Stimulated activated naive CD8-positive, alpha-beta T cell treated with anti-CD3 and anti-CD28 coated beads, Interleukin-15, Interleukin-2, amounts not matched to agents 100 U/mL and 50 U/mL, for 24 hours (primary cell): Measurements from ENCODE around the gene RAD51B.
A peak's percentile ranks its signal among the peaks of the same experiment; 100 is the strongest.
"Not testable (repeated sequence)": the region's sequence is repeated elsewhere in the genome, so short reads cannot be mapped to it uniquely, and the experiment has no call there.

ENCODE experiments used
- ATAC-seq: fragments of 150-1000 bp; cut with Tn5 transposase; one replicate; pipeline ENCODE4 v1.10.0; 2021
- DNase-seq: peaks from one replicate; pipeline ENCODE4 v3.0.0; 2021

Gene RAD51B

DNA sequence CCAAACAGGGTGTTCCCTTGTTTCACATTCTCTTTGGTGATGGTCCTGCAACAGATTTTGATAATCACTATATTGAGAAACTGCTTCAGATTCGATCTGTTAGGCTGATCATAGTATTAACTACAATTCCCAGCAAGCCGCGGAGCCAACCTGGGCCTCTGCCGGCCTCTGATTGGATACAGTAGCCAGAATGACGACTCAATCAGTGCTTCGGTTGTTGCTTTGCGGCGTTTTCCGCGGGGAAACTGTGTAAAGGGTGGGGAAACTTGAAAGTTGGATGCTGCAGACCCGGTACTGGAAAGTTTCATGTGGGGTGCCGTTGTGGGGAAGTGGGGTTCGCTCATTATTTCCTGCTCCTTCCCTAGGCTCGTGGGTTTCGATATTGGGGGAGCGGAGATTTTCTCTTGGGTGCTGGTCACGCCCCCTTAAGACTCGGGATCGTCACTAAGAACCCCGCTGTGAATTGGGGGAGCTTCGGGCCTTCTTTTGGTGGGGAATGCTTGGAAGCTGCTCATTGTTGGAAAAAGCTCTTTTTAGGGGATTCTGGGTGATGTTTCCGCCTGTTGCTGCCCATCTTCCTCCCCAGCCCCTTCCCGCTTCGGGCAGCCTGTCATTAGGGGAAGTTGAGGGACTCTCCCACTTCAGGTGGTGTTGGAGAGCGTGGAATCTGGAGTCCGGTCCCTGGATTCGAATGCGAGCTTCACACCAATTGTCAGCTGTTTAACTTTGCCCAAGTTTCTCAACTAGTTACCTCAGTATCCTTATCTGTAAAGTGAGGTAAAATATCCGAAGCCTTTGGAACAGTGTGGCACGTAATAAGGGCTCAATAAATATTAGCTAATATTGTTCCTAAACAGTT is at the start of gene RAD51B:
RAD51B (plus strand) TSS at position 217 of the 859 bp plus-strand sequence.
- peak; percentile 85 for DNase-seq
- peak; percentile 83 for ATAC-seq

GRCh38 chr14:67773844-67774377 is 45.7 kb upstream of the RAD51B start:
- DNase-seq = no peak
- ATAC-seq = no peak

GRCh38 chr14:67776653-67777322 is 42.8 kb upstream of the RAD51B start:
- ATAC-seq (no peak), DNase-seq (no peak)

DNA sequence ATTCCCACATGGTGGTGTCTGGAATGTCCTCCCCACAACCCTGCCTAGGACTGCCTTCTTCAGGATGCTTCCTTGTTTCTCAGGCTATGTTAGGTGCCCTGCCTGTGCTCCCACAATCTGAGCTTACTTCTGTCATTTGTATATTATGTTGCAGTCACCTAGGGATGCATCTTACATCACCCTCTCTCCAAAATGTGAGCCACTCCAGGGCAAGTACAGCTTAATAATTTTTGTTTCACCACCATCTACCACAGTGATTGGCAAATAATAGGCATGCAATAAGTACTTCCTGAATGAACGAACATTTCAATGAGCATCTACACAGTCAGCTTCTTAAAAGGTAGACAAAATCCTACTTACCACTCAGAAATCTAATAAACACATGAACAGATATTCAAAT is 40.8 kb upstream of the RAD51B start:
- ATAC-seq = no peak
- DNase-seq = no peak

- ATAC-seq = no peak
- no peak for DNase-seq
Measured at GRCh38 chr14:67782090-67782489, 37.5 kb upstream of the RAD51B start.

DNA sequence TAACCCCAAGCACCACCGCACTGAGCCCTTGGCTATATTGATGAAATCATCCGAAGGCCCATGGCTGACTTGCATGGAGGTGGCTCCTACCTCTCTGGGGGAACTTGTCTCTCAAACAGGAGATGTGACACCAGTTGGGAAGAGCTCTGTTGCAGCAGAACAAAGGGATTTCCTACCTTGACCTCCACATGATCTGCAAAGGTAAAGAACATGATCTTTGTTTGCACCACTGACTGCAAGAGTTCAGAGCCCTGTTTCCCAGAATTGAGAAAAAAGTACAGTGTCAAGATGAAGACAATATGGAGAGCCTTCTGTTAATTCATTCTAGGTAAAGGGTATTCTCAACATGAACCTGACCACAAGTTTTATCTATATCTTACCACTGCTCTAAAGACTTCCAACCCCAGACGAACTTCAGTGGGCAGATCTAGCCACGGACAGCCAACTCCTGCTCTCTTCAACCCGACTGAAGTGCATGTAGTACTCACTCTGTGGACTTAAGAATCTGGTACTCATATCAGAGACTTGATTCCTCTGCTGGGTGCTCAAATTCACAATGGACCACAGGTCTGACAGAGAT is 35.2 kb upstream of the RAD51B start:
- no peak for ATAC-seq
- DNase-seq = no peak

GRCh38 chr14:67785270-67786109 is 34.1 kb upstream of the RAD51B start:
- ATAC-seq (no peak), DNase-seq (no peak)

GRCh38 chr14:67787673-67788072 is 31.9 kb upstream of the RAD51B start:
- DNase-seq (no peak), ATAC-seq (no peak)

- DNase-seq (no peak), ATAC-seq (no peak)
Measured at GRCh38 chr14:67798731-67799130, 20.8 kb upstream of the RAD51B start.

DNA sequence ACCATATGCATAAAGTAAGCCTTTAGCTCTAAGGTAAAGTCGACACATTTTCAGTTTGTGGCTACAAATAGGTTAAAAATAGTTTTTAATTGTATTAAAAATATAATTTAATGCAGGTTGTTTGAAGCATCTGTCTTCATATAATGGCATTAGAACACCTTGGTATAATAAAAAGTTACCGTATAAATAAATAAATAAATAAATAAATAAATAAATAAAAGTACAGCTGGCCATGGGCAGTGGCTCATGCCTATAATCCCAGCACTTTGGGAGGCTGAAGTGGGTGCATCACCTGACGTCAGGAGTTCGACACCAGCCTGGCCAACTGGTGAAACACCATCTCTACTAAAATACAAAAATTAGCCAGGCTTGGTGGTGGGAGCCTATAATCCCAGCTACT is 18.8 kb upstream of the RAD51B start:
- DNase-seq = no peak
- ATAC-seq = no peak

DNA sequence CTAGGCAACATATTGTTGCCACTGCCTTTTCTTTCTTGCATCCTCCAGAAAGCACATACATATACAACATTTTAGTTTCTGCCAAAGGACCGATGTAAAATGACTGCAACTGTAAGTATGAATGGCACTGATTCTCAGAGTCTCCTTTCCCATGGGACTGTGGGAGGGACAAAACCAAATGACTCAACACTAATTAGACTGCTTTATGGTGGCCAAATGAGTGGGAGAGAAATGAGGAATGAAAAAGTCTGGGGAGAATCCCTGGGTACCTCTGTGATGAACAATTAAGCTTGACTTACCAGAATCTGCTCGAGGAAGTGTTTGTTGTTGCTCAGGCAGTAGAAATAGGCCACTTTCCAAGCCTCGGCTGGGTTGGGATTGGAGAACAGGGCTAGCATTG is 13.3 kb upstream of the RAD51B start:
- DNase-seq (no peak), ATAC-seq (no peak)

DNA sequence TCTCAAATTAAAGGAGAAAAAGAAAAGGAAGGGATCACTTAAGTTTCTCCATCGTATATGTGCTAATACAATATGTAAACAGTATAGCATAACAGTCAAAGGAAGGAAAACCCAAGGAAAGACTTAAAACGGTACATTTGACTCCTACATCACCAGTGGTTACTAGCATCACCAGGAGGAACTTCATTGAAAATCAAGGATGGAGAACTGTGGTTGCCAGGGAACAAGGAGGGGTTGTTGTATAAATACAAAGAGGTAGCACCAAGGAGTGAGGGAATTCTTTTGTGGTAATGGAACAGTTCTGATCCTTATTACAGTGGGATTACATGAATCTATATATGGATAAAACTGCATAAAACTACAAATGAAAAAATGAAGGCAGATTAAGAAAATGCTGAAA is 4.8 kb upstream of the RAD51B start:
- no peak for ATAC-seq
- no peak for DNase-seq

DNA sequence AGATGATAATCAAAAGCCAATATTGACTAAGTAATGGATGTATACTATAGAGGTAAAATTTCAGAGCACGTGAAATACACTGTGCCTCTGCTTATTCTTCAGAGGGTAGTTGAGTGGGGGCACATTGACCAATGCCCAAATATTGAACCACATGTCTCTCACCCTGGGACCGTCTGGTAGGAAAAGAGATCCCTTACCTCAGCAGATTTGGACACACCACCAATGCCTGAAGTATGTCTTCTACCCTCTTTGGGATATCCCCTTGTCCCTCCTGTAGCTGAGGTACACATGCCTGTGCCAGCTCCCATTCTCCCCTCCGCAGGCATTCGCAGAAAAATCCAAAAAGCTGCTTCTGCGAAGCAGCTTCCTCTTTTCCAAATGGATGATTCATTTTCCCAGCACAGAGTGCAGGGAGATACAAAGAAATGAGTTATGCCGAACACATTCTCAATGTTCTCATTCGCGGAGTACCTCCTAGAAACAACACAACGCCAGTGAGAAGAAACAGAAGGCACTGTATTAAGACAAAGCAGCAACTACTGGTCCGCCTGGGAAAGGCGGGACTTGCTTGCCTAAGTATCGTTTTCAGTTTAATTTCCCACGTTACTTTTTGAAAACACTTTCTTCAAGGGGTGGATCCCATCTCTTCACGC is 3.9 kb upstream of the RAD51B start:
- ATAC-seq (no peak), DNase-seq (no peak)

GRCh38 chr14:67816326-67817002 is 3.1 kb upstream of the RAD51B start, which contains the start of gene ZFYVE26:
Gene ZFYVE26, minus strand, starts transcription at chr14:67816590. Its CDS starts 627 bp downstream, at chr14:67815963.
- ATAC-seq = peak; percentile 94
- DNase-seq = peak; percentile 89

GRCh38 chr14:67817750-67818438 is 1.7 kb upstream of the RAD51B start:
- DNase-seq (no peak), ATAC-seq (no peak)

- DNase-seq, ATAC-seq: not testable (repeated sequence)
Measured at GRCh38 chr14:67818476-67818875, 1.1 kb upstream of the RAD51B start.

GRCh38 chr14:67820428-67820971 is 921 bp downstream of the RAD51B start:
- peak; percentile 33 for DNase-seq
- ATAC-seq = peak; percentile 21

GRCh38 chr14:67821121-67821520 is 1.5 kb downstream of the RAD51B start:
- ATAC-seq (no peak), DNase-seq (no peak)

- ATAC-seq (no peak), DNase-seq (no peak)
Measured at GRCh38 chr14:67831113-67831512, 11.5 kb downstream of the RAD51B start.

- DNase-seq (no peak), ATAC-seq (no peak)
Measured at GRCh38 chr14:67833403-67833802, 13.8 kb downstream of the RAD51B start.
